ENCODE measurements around the gene ANGPTL5.
"Not testable (repeated sequence)": the region's sequence is repeated elsewhere in the genome, so short reads cannot be mapped to it uniquely, and the experiment has no call there.

ANGPTL5 gene

GRCh38 chr11:101881586-101881985, 34.7 kb downstream of the ANGPTL5 start:
- no peak for DNase-seq

GRCh38 chr11:101880222-101880621, 36.1 kb downstream of the ANGPTL5 start:
- DNase-seq = no peak

GRCh38 chr11:101872171-101872882, 44.0 kb downstream of the ANGPTL5 start:
- DNase-seq = no peak

- DNase-seq = no peak
Observed at GRCh38 chr11:101870510-101870909, 45.8 kb downstream of the ANGPTL5 start.

- DNase-seq = no peak
Observed at GRCh38 chr11:101867951-101868350, 48.4 kb downstream of the ANGPTL5 start.

GRCh38 chr11:101866619-101867491, 49.5 kb downstream of the ANGPTL5 start:
- DNase-seq = no peak

- no peak for DNase-seq
Observed at GRCh38 chr11:101864098-101864497, 52.2 kb downstream of the ANGPTL5 start.

GRCh38 chr11:101863361-101863760, 53.0 kb downstream of the ANGPTL5 start:
- no peak for DNase-seq

- no peak for DNase-seq
Observed at GRCh38 chr11:101862391-101863233, 53.7 kb downstream of the ANGPTL5 start.

GRCh38 chr11:101860696-101861427, 55.5 kb downstream of the ANGPTL5 start:
- no peak for DNase-seq

GRCh38 chr11:101852260-101852659, 64.1 kb downstream of the ANGPTL5 start:
- not testable (repeated sequence) for DNase-seq

GRCh38 chr11:101848262-101848661, 68.1 kb downstream of the ANGPTL5 start:
- no peak for DNase-seq

GRCh38 chr11:101844608-101845007, 71.7 kb downstream of the ANGPTL5 start:
- no peak for DNase-seq

- no peak for DNase-seq
Observed at GRCh38 chr11:101840704-101841103, 75.6 kb downstream of the ANGPTL5 start.

All from SIG-M5 (cell line).